GM23248 (cell line): ENCODE measurements around the gene TNFRSF4.

Experiments used
- EZH2 ChIP-seq: fragments of 200-600 bp; sonication (generic); IDR thresholded peaks from 2 replicates; pipeline ENCODE4 v1.6.1; 2018; ENCODE audit warnings: antibody characterized with exemption, mild to moderate bottlenecking; ENCODE audit not compliant: insufficient read depth, poor library complexity, severe bottlenecking
- EZH2phosphoT487 ChIP-seq: fragments of 200-600 bp; sonication (generic); IDR thresholded peaks from 2 replicates; pipeline ENCODE4 v1.6.1; 2018; ENCODE audit warnings: antibody characterized with exemption, moderate library complexity, mild to moderate bottlenecking, low read depth; ENCODE audit not compliant: insufficient read depth

GRCh38 chr1:1196431-1197187 is 17.3 kb downstream of the TNFRSF4 start:
- TF ChIP-seq EZH2 (no peak), EZH2phosphoT487 (no peak)
